Measurements from ENCODE around the gene HSDL1. TPM values are rescaled to one million over a fixed set of nuclear protein-coding genes. Genes with fewer than 3 reads are reported as not detected.

Gene HSDL1
- total and polyA plus RNA-seq, 2 of the 8 experiments (the other 6 are each of a cell fraction or from before 2014, with no cell fraction given): 25.0 to 55.7 TPM

GRCh38 chr16:84107921-84108320 lies 37.1 kb downstream of the HSDL1 start:
- Histone ChIP-seq H3K18ac (ENCODE audit: extremely low read depth, low read length) (no peak overlapping the region), H2BK120ac (replicated peaks; ENCODE audit: low read depth, low read length) (no peak overlapping the region), H3K27ac (ENCODE audit: low read depth, low read length) (no peak overlapping the region), H2AK5ac (ENCODE audit: low read depth, low read length) (no peak overlapping the region), H2AFZ (ENCODE audit: low read length) (no peak overlapping the region), H3K4ac (replicated peaks; ENCODE audit: insufficient read length, low read depth, low read length) (no peak overlapping the region), H2BK20ac (ENCODE audit: low read length) (no peak overlapping the region), H3K4me3 (ENCODE audit: extremely low read depth in 1 of 4, insufficient read depth in 2 of 4, low read depth in 3 of 4, low read length in 4 of 4) (no peak overlapping the region), H3K79me1 (ENCODE audit: low read depth, low read length) (peaks cover 12% of the 10 kb centered on the region; the same call in 1 of the 2 replicates), H3K79me2 (ENCODE audit: control insufficient read depth in 1 of 2, insufficient read depth in 2 of 2, low read length in 2 of 2) (peaks cover 7 to 95% of the 10 kb centered on the region in 2 experiments), H2BK5ac (ENCODE audit: low read depth, low read length) (peak overlapping the region; percentile 12; the same call in 1 of the 2 replicates), H3K23me2 (ENCODE audit: low read depth, low read length) (no peaks in the 10 kb centered on the region), H4K20me1 (replicated peaks in 1 of 2; ENCODE audit: control insufficient read depth in 1 of 2, insufficient read depth in 2 of 2, low read length in 2 of 2) (peaks cover 17 to 25% of the 10 kb centered on the region in 2 experiments), H3K23ac (ENCODE audit: insufficient read length) (no peak overlapping the region), H3K27me3 (replicated peaks in 1 of 4; ENCODE audit: control insufficient read depth in 3 of 4, extremely low read depth in 1 of 4, insufficient read depth in 3 of 4, low read length in 3 of 4) (peaks cover 0 to 1% (median 0%) of the 10 kb centered on the region in 4 experiments; a peak in 1 of 7 replicates), H3K9ac (replicated peaks in 1 of 4; ENCODE audit: extremely low read depth in 1 of 4, low read depth in 3 of 4, low read length in 3 of 4) (no peak overlapping the region), H4K8ac (ENCODE audit: extremely low read depth, insufficient read depth, low read length) (no peak overlapping the region), H3K9me3 (ENCODE audit: insufficient read depth in 2 of 2, low read depth in 1 of 2, low read length in 1 of 2) (no peaks in the 10 kb centered on the region), H2BK12ac (ENCODE audit: low read depth, low read length) (no peak overlapping the region), H3K56ac (replicated peaks; ENCODE audit: insufficient read length, low read depth, low read length) (no peak overlapping the region), H3K4me2 (ENCODE audit: insufficient read depth in 1 of 2, low read depth in 2 of 2, low read length in 2 of 2) (no peak overlapping the region), H2BK15ac (ENCODE audit: low read length) (no peak overlapping the region), H3K36me3 (ENCODE audit: control insufficient read depth in 2 of 4, insufficient read depth in 4 of 4, low read length in 3 of 4) (peaks cover 0 to 4% (median 0%) of the 10 kb centered on the region in 4 experiments; a peak in 3 of 8 replicates), H4K5ac (ENCODE audit: insufficient read length, low read depth, low read length) (no peak overlapping the region), H4K91ac (replicated peaks; ENCODE audit: insufficient read length, low read length) (no peak overlapping the region), H3K14ac (ENCODE audit: insufficient read length) (no peak overlapping the region), H3K4me1 (replicated peaks in 1 of 4; ENCODE audit: control insufficient read depth in 3 of 4, insufficient read depth in 4 of 4, low read length in 3 of 4) (no peaks in the 10 kb centered on the region)
- ChIA-PET CTCF (ENCODE audit: partially characterized antibody) (interaction anchor here (1.0 to 5.1 kb wide), 3 partner anchors 22 to 42 kb away, joined by 3 to 27 read pairs (median 6); no protein-coding TSS in a partner anchor), POLR2A (ENCODE audit: partially characterized antibody) (interaction anchor here (1.0 to 3.4 kb wide), 2 partner anchors 9 to 28 kb away, joined by 3 to 19 read pairs; partner anchors contain the start of gene MBTPS1)
- 95% methylated on average over 2 of the region's 2 CpGs; no CpG with 5 or more reads in 1 of the 2 experiments for WGBS, 2 experiments (ENCODE audit: extremely low coverage in 1 of 2, insufficient coverage in 1 of 2, insufficient read length in 1 of 2, insufficient replicate concordance in 2 of 2, low coverage in 1 of 2, low lambda C conversion rate in 2 of 2, missing lambda C conversion rate in 1 of 2)
- FAIRE-seq (no peak), DNase-seq (ENCODE audit: low read depth in 1 of 2, low spot score in 2 of 2) (no peak)
- TF ChIP-seq SP4 (IDR thresholded peaks at IDR 0.05; ENCODE audit: low read length) (no peak), POLR2AphosphoS5 (IDR thresholded peaks at IDR 0.05; ENCODE audit: low read depth, low read length) (no peak), POLR2A (IDR thresholded peaks at IDR 0.05; ENCODE audit: control extremely low read depth in 1 of 2, low read depth in 2 of 2, low read length in 2 of 2) (no peak)
